ENCODE data around the gene CEMIP2.

The CEMIP2 gene

DNA sequence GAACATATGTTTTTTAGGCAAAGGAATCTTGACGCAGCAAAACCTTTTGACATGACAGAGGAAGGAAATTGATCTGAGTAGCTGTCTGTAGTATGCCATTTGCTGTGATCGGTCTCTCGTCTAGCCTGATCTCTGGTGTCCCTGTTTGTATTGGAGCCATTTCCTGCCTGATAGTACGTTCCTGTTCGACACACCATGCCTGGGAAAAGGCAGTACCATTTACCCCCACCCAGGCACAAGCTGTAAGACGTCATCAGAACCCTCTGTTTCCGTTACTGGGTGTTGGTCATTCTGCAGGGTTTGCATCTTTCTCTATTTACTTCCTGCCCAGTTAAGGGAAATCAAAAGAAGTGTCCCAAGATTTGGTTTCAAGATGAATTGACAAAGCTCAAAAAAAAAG is 129.7 kb downstream of the CEMIP2 start:
- H3K4me3 ChIP-seq (ENCODE audit: low read length in 2 of 2) = no peak overlapping the region
- H3K27ac ChIP-seq (ENCODE audit: low read depth in 2 of 2, low read length in 2 of 2) = peak overlapping the region in 1 of 2 donors; percentile 35
- no peaks in the 10 kb centered on the region for H3K9me3 ChIP-seq (ENCODE audit: control insufficient read depth in 2 of 2, low read length in 2 of 2)
- H3K4me1 ChIP-seq (ENCODE audit: control insufficient read depth in 2 of 2, insufficient read depth in 2 of 2, low read length in 2 of 2) = no peaks in the 10 kb centered on the region
- no peaks in the 10 kb centered on the region for H3K36me3 ChIP-seq (ENCODE audit: control insufficient read depth in 2 of 2, insufficient read depth in 2 of 2, low read length in 2 of 2)
- H3K9ac ChIP-seq (ENCODE audit: low read depth in 1 of 2, low read length in 2 of 2) = no peak overlapping the region
- H3K27me3 ChIP-seq (ENCODE audit: control insufficient read depth in 2 of 2, insufficient read depth in 2 of 2, low read length in 2 of 2) = no peaks in the 10 kb centered on the region

DNA sequence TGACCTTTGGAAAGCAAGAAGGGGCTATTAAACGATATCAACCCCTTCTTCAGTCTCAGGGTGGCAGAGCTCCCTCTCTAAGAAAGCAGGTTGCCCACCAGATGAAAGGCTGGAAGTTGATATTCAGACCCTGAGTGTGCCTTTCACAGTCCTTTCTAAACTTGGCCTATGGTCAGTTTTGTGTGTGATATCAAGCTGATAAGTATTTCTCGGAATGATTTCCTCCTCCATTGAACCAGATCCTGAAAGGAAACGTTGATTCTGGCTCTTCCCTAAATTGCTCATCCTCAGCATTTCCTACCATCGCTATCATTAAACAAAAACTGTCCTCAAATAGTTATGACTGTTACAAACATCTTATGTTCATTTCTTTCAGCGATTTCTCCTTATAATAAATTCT is 130.4 kb downstream of the CEMIP2 start:
- Histone ChIP-seq H3K27me3 (ENCODE audit: control insufficient read depth in 2 of 2, insufficient read depth in 2 of 2, low read length in 2 of 2) (no peaks in the 10 kb centered on the region), H3K4me3 (ENCODE audit: low read length in 2 of 2) (no peak overlapping the region), H3K36me3 (ENCODE audit: control insufficient read depth in 2 of 2, insufficient read depth in 2 of 2, low read length in 2 of 2) (no peaks in the 10 kb centered on the region), H3K9ac (ENCODE audit: low read depth in 1 of 2, low read length in 2 of 2) (no peak overlapping the region), H3K9me3 (ENCODE audit: control insufficient read depth in 2 of 2, low read length in 2 of 2) (no peaks in the 10 kb centered on the region), H3K27ac (ENCODE audit: low read depth in 2 of 2, low read length in 2 of 2) (peak overlapping the region; percentile 13 to 35), H3K4me1 (ENCODE audit: control insufficient read depth in 2 of 2, insufficient read depth in 2 of 2, low read length in 2 of 2) (no peaks in the 10 kb centered on the region)

DNA sequence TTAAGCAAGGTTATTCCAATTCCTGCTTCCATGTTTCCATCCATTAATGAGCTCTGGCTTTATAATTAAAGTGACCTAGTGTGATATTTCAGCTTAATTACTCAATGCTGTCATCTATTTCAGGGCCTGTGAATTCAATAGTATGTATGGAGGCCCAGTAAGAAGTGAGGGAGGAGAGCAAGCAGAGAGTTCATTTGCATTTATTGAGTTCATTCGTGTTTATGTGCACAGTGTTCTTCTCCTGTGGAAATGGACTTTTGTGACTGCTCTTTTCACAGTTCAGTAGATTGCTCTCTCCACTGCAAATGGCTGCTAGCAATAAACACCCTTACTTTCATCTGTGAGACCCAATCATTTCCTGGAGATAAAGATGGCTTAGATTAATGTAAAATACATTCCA is 130.9 kb downstream of the CEMIP2 start:
- Histone ChIP-seq H3K27ac (ENCODE audit: low read depth in 2 of 2, low read length in 2 of 2) (no peak overlapping the region), H3K4me1 (ENCODE audit: control insufficient read depth in 2 of 2, insufficient read depth in 2 of 2, low read length in 2 of 2) (no peaks in the 10 kb centered on the region), H3K4me3 (ENCODE audit: low read length in 2 of 2) (no peak overlapping the region), H3K36me3 (ENCODE audit: control insufficient read depth in 2 of 2, insufficient read depth in 2 of 2, low read length in 2 of 2) (no peaks in the 10 kb centered on the region), H3K27me3 (ENCODE audit: control insufficient read depth in 2 of 2, insufficient read depth in 2 of 2, low read length in 2 of 2) (no peaks in the 10 kb centered on the region), H3K9me3 (ENCODE audit: control insufficient read depth in 2 of 2, low read length in 2 of 2) (no peaks in the 10 kb centered on the region), H3K9ac (ENCODE audit: low read depth in 1 of 2, low read length in 2 of 2) (no peak overlapping the region)

DNA sequence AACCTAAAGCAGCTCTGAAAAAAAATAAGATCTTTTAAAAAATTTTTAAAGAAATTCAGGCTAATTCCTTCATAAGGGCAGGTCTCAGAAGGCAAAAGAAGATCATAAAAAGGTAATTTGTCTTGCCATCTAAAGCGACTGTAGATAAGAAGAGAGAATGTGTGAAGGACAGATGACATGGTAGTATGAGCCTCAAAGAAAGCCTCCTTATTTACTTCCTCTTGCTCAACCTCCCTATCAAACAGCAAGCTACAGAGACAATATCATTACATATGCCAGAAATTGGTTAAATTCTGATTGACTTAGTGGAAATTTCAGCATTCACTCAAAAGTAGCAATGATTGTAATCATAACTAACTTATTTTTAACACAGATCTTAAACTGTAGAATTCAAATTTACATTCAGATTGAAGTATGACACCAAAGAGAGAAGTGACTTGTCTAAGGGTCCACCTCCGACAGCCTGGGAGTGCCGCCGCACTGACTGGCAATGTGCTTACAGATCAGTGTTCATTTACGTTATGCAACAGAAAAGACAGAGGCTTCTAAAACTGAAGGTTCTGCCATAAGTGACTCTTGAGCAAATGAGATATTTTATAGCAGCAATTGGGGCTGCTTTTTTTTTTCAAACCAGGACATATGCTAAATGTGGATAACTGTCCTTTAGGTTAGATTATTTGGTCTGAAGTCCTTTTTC is 132.0 kb downstream of the CEMIP2 start:
- H3K9me3 ChIP-seq (ENCODE audit: control insufficient read depth in 2 of 2, low read length in 2 of 2) = no peaks in the 10 kb centered on the region
- no peaks in the 10 kb centered on the region for H3K36me3 ChIP-seq (ENCODE audit: control insufficient read depth in 2 of 2, insufficient read depth in 2 of 2, low read length in 2 of 2)
- no peak overlapping the region for H3K4me3 ChIP-seq (ENCODE audit: low read length in 2 of 2)
- no peaks in the 10 kb centered on the region for H3K27me3 ChIP-seq (ENCODE audit: control insufficient read depth in 2 of 2, insufficient read depth in 2 of 2, low read length in 2 of 2)
- no peak overlapping the region for H3K9ac ChIP-seq (ENCODE audit: low read depth in 1 of 2, low read length in 2 of 2)
- H3K27ac ChIP-seq (ENCODE audit: low read depth in 2 of 2, low read length in 2 of 2) = no peak overlapping the region
- H3K4me1 ChIP-seq (ENCODE audit: control insufficient read depth in 2 of 2, insufficient read depth in 2 of 2, low read length in 2 of 2) = no peaks in the 10 kb centered on the region

DNA sequence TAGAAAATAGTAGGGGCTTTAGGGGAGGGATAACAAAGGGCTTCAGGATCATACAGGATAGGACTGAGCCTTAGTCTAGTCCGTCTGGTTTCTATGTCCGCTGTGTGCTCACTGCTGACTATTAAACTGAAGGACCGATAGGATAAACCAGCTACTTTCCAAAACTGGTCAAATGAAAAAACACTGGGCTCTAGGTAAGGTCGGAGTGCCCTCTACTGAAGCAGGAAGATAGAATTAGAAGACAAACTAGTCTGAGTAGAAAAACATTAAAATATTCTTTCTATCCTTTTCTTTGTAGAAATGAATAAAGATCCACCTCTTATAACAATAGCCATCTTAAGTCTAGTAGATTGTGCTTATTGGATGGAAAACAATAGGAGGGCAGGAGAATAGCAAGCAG is 133.6 kb downstream of the CEMIP2 start:
- no peaks in the 10 kb centered on the region for H3K36me3 ChIP-seq (ENCODE audit: control insufficient read depth in 2 of 2, insufficient read depth in 2 of 2, low read length in 2 of 2)
- H3K4me3 ChIP-seq (ENCODE audit: low read length in 2 of 2) = no peak overlapping the region

More for the DNA sequence above, 133.6 kb downstream of the CEMIP2 start:
- H3K27me3 ChIP-seq (ENCODE audit: control insufficient read depth in 2 of 2, insufficient read depth in 2 of 2, low read length in 2 of 2) = no peaks in the 10 kb centered on the region
- H3K9ac ChIP-seq (ENCODE audit: low read depth in 1 of 2, low read length in 2 of 2) = no peak overlapping the region
- no peaks in the 10 kb centered on the region for H3K9me3 ChIP-seq (ENCODE audit: control insufficient read depth in 2 of 2, low read length in 2 of 2)
- no peak overlapping the region for H3K27ac ChIP-seq (ENCODE audit: low read depth in 2 of 2, low read length in 2 of 2)
- no peaks in the 10 kb centered on the region for H3K4me1 ChIP-seq (ENCODE audit: control insufficient read depth in 2 of 2, insufficient read depth in 2 of 2, low read length in 2 of 2)

Measured in mucosa of rectum (tissue), 2 donors.